ENCODE measurements around the gene XYLT2. TPM values are rescaled to one million over a fixed set of nuclear protein-coding genes. Genes with fewer than 3 reads are reported as not detected.
A peak's percentile ranks its signal among the peaks of the same experiment; 100 is the strongest.

Gene XYLT2
- total and polyA plus RNA-seq, 2 of the 13 experiments (the other 11 are each of a cell fraction or from before 2014, with no cell fraction given), result 17.0 to 22.1 TPM

GRCh38 chr17:50372758-50373556, 27.0 kb downstream of the XYLT2 start, which contains the start of the genes EME1 and MRPL27 (continued):
- TF ChIP-seq ZBTB34 (CRISPR knock-in tag; IDR thresholded peaks at IDR 0.05) (peak; percentile 82; the same call in 1 of the 2 replicates), ZNF552 (CRISPR knock-in tag; IDR thresholded peaks at IDR 0.05; ENCODE audit: borderline replicate concordance) (peak; percentile 64; the same call in 1 of the 2 replicates), THAP9 (CRISPR knock-in tag; IDR thresholded peaks at IDR 0.05; ENCODE audit: borderline replicate concordance) (peak; percentile 96), ZGPAT (CRISPR knock-in tag; IDR thresholded peaks at IDR 0.05) (peak; percentile 92; the same call in 1 of the 2 replicates), ZNF792 (CRISPR knock-in tag; IDR thresholded peaks at IDR 0.05) (peak; percentile 85), SMC3 (IDR thresholded peaks at IDR 0.05; ENCODE audit: low read length) (no peak), CTCF (CRISPR knock-in tag; IDR thresholded peaks at IDR 0.05) (peak; percentile 27; the same call in 1 of the 2 replicates), SNRNP70 (IDR thresholded peaks at IDR 0.05; ENCODE audit: low read depth, low read length) (no peak), RARA (CRISPR knock-in tag; IDR thresholded peaks at IDR 0.05) (no peak; the same call in 1 of the 2 replicates), ZBTB42 (CRISPR knock-in tag; IDR thresholded peaks at IDR 0.05) (peak; percentile 49), TEAD2 (CRISPR knock-in tag; IDR thresholded peaks at IDR 0.05) (no peak), ZBED4 (CRISPR knock-in tag; IDR thresholded peaks at IDR 0.05; ENCODE audit: borderline replicate concordance) (no peak), NFIC (IDR thresholded peaks at IDR 0.05; ENCODE audit: low read length) (peak; percentile 65; the same call in 1 of the 2 replicates), ZNF3 (CRISPR knock-in tag; IDR thresholded peaks at IDR 0.05) (no peak), SKI (IDR thresholded peaks at IDR 0.05; ENCODE audit: partially characterized antibody) (peak; percentile 41), LBX2 (CRISPR knock-in tag; IDR thresholded peaks at IDR 0.05; ENCODE audit: borderline replicate concordance) (no peak; the same call in 1 of the 2 replicates)

Measured in HepG2 (cell line).